BJ (cell line): Measurements from ENCODE around the gene RAD51. TPM values are rescaled to one million over a fixed set of nuclear protein-coding genes. Genes with fewer than 3 reads are reported as not detected.

Experiments
- CTCF ChIA-PET: fragments of 350-600 bp; formaldehyde crosslinking; extraction: SDS; loops from one replicate; lab custom pipeline; 2021; ENCODE audit warnings: antibody characterized with exemption, inconsistent platforms; lab: Yijun Ruan, JAX
- POLR2A ChIA-PET: fragments of 300-600 bp; sonication (Branson Sonifier 250); formaldehyde crosslinking; extraction: SDS; loops from one replicate; lab custom pipeline; 2021; ENCODE audit warnings: antibody characterized with exemption; lab: Charles Lee
- DNase-seq: peaks from one replicate; pipeline ENCODE4 v3.0.0-alpha.2; 2011; ENCODE audit warnings: low read depth
- H3K27me3 ChIP-seq: 2 replicates; pipeline ENCODE4 v1.6.0; 2011; ENCODE audit warnings: low read length; ENCODE audit not compliant: control insufficient read depth, insufficient read depth
- H3K36me3 ChIP-seq: 2 replicates; pipeline ENCODE4 v1.5.1; 2011; ENCODE audit warnings: low read length; ENCODE audit not compliant: control insufficient read depth, insufficient read depth
- H3K4me3 ChIP-seq: 2 replicates; pipeline ENCODE4 v1.5.1; 2011; ENCODE audit warnings: low read depth, mild to moderate bottlenecking, control low read depth, low read length
- polyA plus RNA-seq: library from polyadenylated mRNA; depleted of rRNA; stranded (reverse); fragments of >200 nt; gene quantifications from 2 replicates; pipeline ENCODE4 v1.2.3, GENCODE V29; 2011; rRNA removed
- small RNA-seq: library from RNA; depleted of rRNA; stranded (forward); fragments of <200 nt; gene quantifications from one replicate; pipeline ENCODE3, GENCODE V24; 2012; ENCODE audit warnings: low replicate concordance, low read depth; ENCODE audit not compliant: insufficient read length
- TF ChIP-seq, protein P1 (sequence below): IDR thresholded peaks from 2 replicates; pipeline ENCODE4 v1.5.1; 2011; ENCODE audit warnings: low read depth, mild to moderate bottlenecking, control low read depth, inconsistent platforms, low read length, moderate library complexity; ENCODE audit not compliant: insufficient read depth

RAD51 gene
- polyA plus RNA-seq, 1 experiment, result 8.9 TPM

DNA sequence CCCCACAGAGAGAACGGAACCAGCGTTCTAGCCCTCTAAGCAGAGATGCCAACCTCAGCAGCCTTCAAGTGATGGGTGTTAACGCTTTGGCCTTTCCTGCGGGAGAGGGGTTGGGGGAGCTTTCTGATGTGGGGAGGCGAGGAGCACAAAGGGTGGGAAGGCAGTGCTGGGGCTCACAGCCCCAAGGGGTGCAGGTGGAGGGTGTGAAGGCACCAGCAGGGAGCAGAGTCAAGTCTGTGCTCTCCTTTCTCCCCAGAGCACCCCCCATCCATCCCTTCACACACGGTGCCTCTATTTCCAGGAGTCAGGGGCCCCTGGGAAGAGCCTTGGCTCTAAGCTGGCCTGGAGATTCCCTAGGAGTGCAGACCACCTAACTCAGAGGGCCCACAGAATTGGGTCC is 78.9 kb downstream of the RAD51 start:
- CTCF ChIA-PET, result no interaction called here
- POLR2A ChIA-PET, result no interaction called here
- Histone ChIP-seq H3K27me3 (no peaks in the 10 kb centered on the region), H3K36me3 (peaks cover 33% of the 10 kb centered on the region), H3K4me3 (no peak overlapping the region)
- TF ChIP-seq, protein P1, sequence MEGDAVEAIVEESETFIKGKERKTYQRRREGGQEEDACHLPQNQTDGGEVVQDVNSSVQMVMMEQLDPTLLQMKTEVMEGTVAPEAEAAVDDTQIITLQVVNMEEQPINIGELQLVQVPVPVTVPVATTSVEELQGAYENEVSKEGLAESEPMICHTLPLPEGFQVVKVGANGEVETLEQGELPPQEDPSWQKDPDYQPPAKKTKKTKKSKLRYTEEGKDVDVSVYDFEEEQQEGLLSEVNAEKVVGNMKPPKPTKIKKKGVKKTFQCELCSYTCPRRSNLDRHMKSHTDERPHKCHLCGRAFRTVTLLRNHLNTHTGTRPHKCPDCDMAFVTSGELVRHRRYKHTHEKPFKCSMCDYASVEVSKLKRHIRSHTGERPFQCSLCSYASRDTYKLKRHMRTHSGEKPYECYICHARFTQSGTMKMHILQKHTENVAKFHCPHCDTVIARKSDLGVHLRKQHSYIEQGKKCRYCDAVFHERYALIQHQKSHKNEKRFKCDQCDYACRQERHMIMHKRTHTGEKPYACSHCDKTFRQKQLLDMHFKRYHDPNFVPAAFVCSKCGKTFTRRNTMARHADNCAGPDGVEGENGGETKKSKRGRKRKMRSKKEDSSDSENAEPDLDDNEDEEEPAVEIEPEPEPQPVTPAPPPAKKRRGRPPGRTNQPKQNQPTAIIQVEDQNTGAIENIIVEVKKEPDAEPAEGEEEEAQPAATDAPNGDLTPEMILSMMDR, result no peak
- no peak for DNase-seq

DNA sequence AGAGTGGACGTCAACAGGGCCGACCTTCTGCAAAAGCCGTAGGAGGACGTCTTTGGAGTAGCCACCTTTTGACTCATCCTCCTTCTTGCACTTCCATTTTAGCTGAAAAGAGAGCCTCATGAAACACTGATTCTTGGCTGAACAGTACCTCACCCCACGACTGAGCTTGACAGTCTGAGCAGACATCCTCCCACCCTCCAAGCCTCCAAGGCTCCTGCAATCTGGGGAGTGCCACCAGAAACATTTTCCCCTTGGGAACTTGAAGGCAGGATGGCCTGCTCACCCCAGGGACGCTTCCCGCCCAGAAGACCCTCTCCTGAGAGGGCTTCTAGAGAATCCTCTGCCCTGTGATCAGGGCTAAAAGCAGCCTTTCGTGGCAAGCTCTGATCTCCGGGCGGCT is 80.0 kb downstream of the RAD51 start:
- no peak overlapping the region for H3K4me3 ChIP-seq
- peaks cover 35% of the 10 kb centered on the region for H3K36me3 ChIP-seq
- ChIA-PET POLR2A (no interaction called here), CTCF (no interaction called here)
- TF ChIP-seq, protein P1, result no peak
- no peaks in the 10 kb centered on the region for H3K27me3 ChIP-seq
- no peak for DNase-seq

DNA sequence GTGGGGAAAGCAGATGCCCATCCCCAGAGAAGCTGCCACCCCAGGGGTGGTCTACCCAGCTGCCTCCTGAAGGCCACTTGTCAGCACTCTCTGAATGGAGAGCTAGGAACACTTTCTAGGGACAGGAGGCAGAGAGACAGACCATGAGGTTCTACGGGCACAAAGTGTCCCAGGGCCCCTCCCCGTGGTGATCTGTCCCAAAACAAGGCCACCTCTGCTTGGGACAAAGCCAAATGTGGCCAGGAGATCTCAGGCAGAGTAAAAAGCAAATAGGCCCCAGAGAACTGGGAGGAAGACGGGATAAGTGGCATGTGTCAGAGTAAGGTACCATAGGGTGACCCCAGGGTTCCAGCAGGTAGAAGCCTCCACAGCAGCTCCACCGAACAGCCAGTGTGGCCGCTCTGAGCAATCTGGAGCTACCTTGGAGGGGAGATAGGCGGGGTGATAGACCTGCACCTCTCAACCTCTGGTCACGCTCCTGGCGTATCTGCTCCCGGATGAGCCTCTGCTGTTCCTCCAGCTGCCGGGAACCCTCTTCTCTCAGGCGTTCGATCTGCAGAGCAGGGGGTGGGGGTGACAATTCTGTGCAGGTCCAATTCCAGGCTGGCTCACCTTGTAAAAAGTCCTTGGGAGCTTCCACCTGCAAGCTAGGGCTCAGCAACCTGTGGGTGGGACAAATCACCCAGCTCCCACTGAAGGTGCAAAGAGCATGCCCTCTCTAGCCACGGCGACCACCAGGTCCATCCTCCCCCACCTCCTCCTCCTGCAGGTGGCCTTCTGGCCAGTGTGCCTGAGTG is 81.0 kb downstream of the RAD51 start:
- ChIA-PET CTCF (interaction anchor here (0.9 to 1.1 kb wide), 2 partner anchors 10 to 12 kb away, joined by 3 read pairs; no protein-coding TSS in a partner anchor), POLR2A (no interaction called here)
- Histone ChIP-seq H3K27me3 (no peaks in the 10 kb centered on the region), H3K36me3 (peaks cover 31% of the 10 kb centered on the region), H3K4me3 (no peak overlapping the region)
- TF ChIP-seq, protein P1, result no peak
- no peak for DNase-seq

DNA sequence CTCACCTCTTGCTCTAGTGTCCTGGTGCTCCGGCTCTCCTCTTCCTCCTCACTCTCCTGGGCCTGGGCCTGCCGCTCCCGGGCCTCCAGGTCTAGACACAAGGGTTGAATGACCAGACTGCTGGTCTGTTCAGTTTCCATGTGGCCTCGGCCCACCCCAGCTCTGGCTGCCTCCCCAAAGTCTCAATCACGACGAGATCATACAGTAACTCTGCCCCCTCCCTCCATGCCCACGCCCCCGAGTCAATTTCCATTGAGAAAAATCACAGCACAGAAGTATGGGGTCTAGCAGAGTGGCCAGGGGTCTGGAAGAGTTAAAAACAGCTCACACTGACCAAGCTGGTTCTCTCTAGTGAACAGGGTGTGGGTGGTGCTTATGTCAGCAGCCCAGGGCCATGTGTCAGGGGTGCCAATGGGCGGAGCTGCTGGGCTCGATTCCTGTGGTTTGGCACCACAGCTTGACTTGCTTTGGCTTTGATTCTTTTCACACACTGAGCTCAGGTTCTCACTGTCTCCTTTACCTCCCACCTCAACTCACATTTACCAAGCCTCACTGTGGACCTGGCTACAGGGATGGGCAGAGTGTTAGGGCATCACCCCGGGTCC is 81.7 kb downstream of the RAD51 start:
- H3K36me3 ChIP-seq, result peaks cover 31% of the 10 kb centered on the region
- POLR2A ChIA-PET, result no interaction called here
- TF ChIP-seq, protein P1, result no peak
- no peak for DNase-seq
- CTCF ChIA-PET, result interaction anchor here (0.9 to 1.1 kb wide), 2 partner anchors 9 to 12 kb away, joined by 3 read pairs; no protein-coding TSS in a partner anchor
- no peak overlapping the region for H3K4me3 ChIP-seq
- H3K27me3 ChIP-seq, result no peaks in the 10 kb centered on the region

Small RNA genes within 50 kb of the gene (small RNA-seq; reads per million reads assigned to genes)
- not detected for gene SUMO2P15

Other genes with a start within 250 kb of the RAD51 start
- 18.6 and 32.3 TPM in 2 replicates for gene CHST14, start 224.2 kb upstream of the RAD51 start, polyA plus RNA-seq
- 14.1 and 14.8 TPM in 2 replicates for gene CCDC32, start 130.1 kb upstream of the RAD51 start, polyA plus RNA-seq
- 7.5 and 9.3 TPM in 2 replicates for gene RPUSD2, start 125.9 kb upstream of the RAD51 start, polyA plus RNA-seq
- 3.9 and 8.5 TPM in 2 replicates for gene KNL1, start 100.9 kb upstream of the RAD51 start, polyA plus RNA-seq
- gene RMDN3, start 60.1 kb downstream of the RAD51 start, polyA plus RNA-seq, result 25.1 and 28.3 TPM in 2 replicates
- gene GCHFR, start 68.9 kb downstream of the RAD51 start, polyA plus RNA-seq, result 2.5 and 3.1 TPM in 2 replicates
- gene C15orf62, start 74.8 kb downstream of the RAD51 start, polyA plus RNA-seq, result 0.04 TPM in 1 of 2 replicates, not detected in the other
- gene ZFYVE19, start 111.9 kb downstream of the RAD51 start, polyA plus RNA-seq, result 22.6 and 31.9 TPM in 2 replicates
- gene DNAJC17, start 112.3 kb downstream of the RAD51 start, polyA plus RNA-seq, result 30.8 and 37.1 TPM in 2 replicates
- not detected in 2 replicates for gene PPP1R14D, start 133.5 kb downstream of the RAD51 start, polyA plus RNA-seq
- 0.22 and 1.1 TPM in 2 replicates for gene SPINT1, start 148.9 kb downstream of the RAD51 start, polyA plus RNA-seq
- 0.13 and 0.28 TPM in 2 replicates for gene RHOV, start 179.1 kb downstream of the RAD51 start, polyA plus RNA-seq
- 18.2 and 28.4 TPM in 2 replicates for gene VPS18, start 199.3 kb downstream of the RAD51 start, polyA plus RNA-seq
- gene DLL4, start 234.2 kb downstream of the RAD51 start, polyA plus RNA-seq, result 0.32 and 0.47 TPM in 2 replicates